Activated naive CD4-positive, alpha-beta T cell treated with anti-CD3 and anti-CD28 coated beads, Interleukin-2, amount 10 ng/mL, durations not matched to agents 7 days and 5 days (primary cell): ENCODE measurements around the gene FAT1.
"Not testable (repeated sequence)": the region's sequence is repeated elsewhere in the genome, so short reads cannot be mapped to it uniquely, and the experiment has no call there.

Experiments
- CTCF ChIA-PET: fragments of 350-600 bp; sonication (Branson Sonifier 250); formaldehyde crosslinking; loops from one replicate; lab custom pipeline; 2021; ENCODE audit warnings: antibody characterized with exemption; lab: Charles Lee
- DNase-seq: peaks from one replicate; pipeline ENCODE4 v3.0.0-alpha.2; 2020
- H3K27ac Mint-ChIP-seq: one replicate; pipeline ENCODE4 v1.8.0; 2021; ENCODE audit warnings: mild to moderate bottlenecking, moderate library complexity, mixed read lengths
- H3K27me3 Mint-ChIP-seq: one replicate; pipeline ENCODE4 v1.8.0; 2021; ENCODE audit warnings: mild to moderate bottlenecking, mixed read lengths
- H3K36me3 Mint-ChIP-seq: one replicate; pipeline ENCODE4 v1.8.0; 2021; ENCODE audit warnings: mixed read lengths
- H3K4me1 Mint-ChIP-seq: one replicate; pipeline ENCODE4 v1.8.0; 2021; ENCODE audit warnings: mixed read lengths
- H3K4me3 Mint-ChIP-seq: one replicate; pipeline ENCODE4 v1.8.0; 2021; ENCODE audit warnings: mild to moderate bottlenecking, moderate library complexity, mixed read lengths
- H3K9me3 Mint-ChIP-seq: one replicate; pipeline ENCODE4 v1.8.0; 2021; ENCODE audit warnings: mixed read lengths

FAT1 gene

DNA sequence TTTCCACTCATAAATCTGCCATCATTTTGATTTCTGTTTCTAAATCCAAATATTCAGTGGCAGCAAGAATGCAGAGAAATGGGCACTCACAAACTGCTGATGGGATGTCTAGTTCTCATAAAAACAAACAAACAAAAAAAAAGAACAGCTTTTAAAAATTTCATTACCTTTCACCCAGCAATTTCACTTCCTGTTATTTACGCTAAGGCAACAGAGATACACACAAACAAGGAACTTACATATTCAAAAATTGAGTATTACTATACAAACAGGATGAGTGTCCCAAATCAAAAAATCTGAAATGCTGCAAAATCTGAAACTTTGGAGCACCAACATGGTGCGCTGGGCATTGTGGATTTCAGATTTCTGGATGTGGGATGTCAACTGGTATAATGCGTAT, 36.4 kb downstream of the FAT1 start:
- no peak overlapping the region for H3K27ac Mint-ChIP-seq
- H3K36me3 Mint-ChIP-seq: no peaks in the 10 kb centered on the region
- H3K9me3 Mint-ChIP-seq: no peaks in the 10 kb centered on the region
- no peak overlapping the region for H3K4me3 Mint-ChIP-seq
- no peak for DNase-seq
- no peaks in the 10 kb centered on the region for H3K4me1 Mint-ChIP-seq
- H3K27me3 Mint-ChIP-seq: no peaks in the 10 kb centered on the region
- CTCF ChIA-PET: no interaction called here

DNA sequence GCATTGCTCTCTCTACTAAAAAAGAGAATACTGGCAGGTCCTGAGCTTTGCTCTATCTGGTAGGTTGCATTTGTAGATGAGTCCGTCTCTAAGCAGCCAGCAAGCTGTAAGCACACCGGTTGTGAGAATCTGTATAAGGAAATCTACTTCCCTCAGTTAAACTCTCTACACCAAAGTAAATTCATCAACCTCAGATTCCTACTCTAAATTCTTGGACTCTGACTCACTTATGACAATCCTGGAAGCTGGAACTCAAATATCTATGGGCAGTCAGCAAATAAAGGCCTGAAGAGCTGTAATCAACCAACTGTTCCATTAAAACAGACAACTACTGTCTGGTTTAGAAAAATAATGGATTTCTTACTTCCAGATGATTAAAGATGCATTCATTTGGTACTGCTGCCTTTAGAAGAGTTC, 37.9 kb downstream of the FAT1 start:
- no peak for DNase-seq
- peaks cover 4% of the 10 kb centered on the region for H3K9me3 Mint-ChIP-seq
- no peaks in the 10 kb centered on the region for H3K36me3 Mint-ChIP-seq
- CTCF ChIA-PET: no interaction called here
- no peaks in the 10 kb centered on the region for H3K27me3 Mint-ChIP-seq
- H3K4me3 Mint-ChIP-seq: no peak overlapping the region
- H3K4me1 Mint-ChIP-seq: no peaks in the 10 kb centered on the region
- no peak overlapping the region for H3K27ac Mint-ChIP-seq

DNA sequence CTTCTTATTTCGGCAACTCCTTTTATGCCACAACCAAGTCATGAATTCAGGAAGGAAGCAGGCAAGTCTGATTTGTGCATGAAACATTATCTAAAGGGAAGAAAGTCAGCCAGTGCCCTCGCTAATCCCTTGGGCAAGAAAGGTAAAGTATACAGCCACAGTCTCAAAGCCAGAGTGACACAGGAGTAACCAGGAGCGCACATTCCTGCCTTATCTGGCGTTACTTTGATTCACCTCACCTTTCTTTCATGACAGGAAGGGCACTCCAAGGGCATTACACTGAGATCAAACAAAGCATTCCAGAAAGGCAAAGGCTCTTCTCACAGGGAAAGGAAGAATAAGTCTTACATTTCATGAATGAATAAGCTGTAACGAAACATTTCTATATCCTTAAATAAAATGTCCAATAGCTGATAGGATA, 38.8 kb downstream of the FAT1 start:
- Mint-ChIP-seq H3K4me1 (no peaks in the 10 kb centered on the region), H3K27me3 (no peaks in the 10 kb centered on the region), H3K36me3 (no peaks in the 10 kb centered on the region), H3K4me3 (no peak overlapping the region), H3K27ac (no peak overlapping the region), H3K9me3 (peaks cover 4% of the 10 kb centered on the region)
- CTCF ChIA-PET: no interaction called here
- no peak for DNase-seq

DNA sequence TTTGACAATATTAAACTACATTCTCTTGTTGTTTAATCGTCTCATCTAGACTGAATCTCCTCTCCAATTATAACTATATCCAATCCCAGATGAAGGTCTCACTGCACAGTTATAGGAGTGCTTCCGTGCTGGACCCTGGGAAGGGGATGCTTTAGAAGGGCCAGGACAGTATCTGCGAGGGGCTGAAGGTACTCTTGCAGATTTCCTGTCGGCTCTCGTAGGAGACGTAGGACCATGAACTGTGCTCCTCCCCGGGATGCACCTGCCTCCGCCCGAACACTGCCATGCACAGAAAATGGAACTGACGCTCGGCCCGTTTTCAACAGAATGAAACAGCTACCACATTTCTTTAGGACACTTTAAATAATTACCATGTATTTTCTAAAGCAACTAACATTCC, 39.4 kb downstream of the FAT1 start:
- Mint-ChIP-seq H3K9me3 (peaks cover 4% of the 10 kb centered on the region), H3K4me3 (no peak overlapping the region), H3K4me1 (no peaks in the 10 kb centered on the region), H3K27me3 (no peaks in the 10 kb centered on the region), H3K27ac (no peak overlapping the region), H3K36me3 (no peaks in the 10 kb centered on the region)
- DNase-seq: no peak
- CTCF ChIA-PET: no interaction called here

DNA sequence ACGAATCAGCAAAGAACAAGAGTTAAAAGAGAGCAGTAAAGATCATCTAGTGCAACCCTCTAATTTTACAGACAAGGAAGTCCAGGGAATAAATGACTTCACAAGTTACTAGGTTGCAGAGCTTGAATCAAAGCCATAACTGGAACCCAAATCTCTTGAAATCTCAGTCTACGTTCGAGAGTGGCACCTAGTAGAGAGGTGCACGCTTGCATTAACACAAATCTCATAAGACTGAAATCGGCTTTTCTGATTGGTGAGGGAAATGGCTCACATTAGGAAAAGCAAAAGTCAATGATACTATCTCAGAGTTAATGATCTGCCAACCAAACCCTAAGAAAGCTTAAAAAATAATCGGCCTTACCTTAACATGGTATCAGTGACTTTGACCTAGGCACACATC, 43.0 kb downstream of the FAT1 start:
- no peak for DNase-seq
- H3K27ac Mint-ChIP-seq: no peak overlapping the region
- CTCF ChIA-PET: no interaction called here
- no peaks in the 10 kb centered on the region for H3K27me3 Mint-ChIP-seq
- peaks cover 4% of the 10 kb centered on the region for H3K9me3 Mint-ChIP-seq
- no peak overlapping the region for H3K4me3 Mint-ChIP-seq
- H3K4me1 Mint-ChIP-seq: no peaks in the 10 kb centered on the region
- H3K36me3 Mint-ChIP-seq: no peaks in the 10 kb centered on the region

DNA sequence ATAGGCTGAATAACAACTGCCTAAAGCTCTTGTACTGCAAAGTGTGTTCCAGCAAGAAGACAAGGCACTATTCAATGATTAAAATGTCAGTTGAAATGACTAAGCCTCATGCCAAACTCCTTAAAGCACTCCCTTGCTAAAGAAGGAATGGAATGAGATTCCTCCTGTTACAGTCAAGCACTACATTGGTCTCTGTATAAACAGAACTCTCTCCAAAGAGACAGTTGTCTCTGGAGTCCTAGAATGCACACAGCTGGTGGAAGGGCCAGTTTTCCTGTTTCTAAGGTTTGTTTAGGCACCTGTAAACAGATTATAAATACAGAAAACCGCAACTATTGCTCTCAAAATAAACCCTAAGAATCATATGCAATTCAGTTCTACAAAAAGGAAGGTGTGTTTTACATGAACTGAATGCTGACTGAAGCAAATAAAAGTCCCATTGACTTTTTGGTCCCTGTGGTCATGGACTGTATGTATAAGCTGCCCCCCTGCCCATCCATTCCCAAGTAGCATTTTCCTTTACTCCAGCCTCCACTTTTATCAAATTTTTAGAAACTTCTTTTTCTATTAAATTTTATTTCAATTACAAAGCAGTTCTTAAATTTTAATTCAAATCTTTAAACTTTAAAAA, 47.0 kb downstream of the FAT1 start:
- Mint-ChIP-seq H3K36me3 (no peaks in the 10 kb centered on the region), H3K9me3 (peaks cover 4% of the 10 kb centered on the region), H3K4me3 (no peak overlapping the region), H3K27ac (no peak overlapping the region), H3K27me3 (no peaks in the 10 kb centered on the region), H3K4me1 (no peaks in the 10 kb centered on the region)
- no peak for DNase-seq
- CTCF ChIA-PET: interaction anchor here (0.7 kb wide), 1 partner anchor 255 kb away, joined by 3 read pairs; no protein-coding TSS in a partner anchor

DNA sequence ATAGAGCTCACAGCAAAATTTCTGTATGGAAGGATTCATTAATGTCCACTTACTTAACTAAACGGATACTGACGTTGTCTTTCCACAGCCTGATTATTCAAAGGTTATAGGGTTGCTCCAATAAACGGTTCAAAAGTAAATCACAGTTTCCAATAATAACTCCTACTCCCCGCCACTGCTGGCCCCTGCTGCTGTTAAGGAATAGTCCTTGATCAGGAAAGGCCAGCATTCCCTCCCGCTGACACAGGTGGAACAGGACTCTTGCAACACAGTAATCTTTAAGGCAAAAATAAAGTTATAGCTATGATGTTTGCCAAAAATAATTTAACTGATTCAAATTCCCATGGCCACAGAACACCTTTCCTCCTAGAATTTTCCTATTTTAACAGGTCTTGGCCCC, 53.9 kb downstream of the FAT1 start:
- Mint-ChIP-seq H3K27me3 (no peaks in the 10 kb centered on the region), H3K4me1 (no peaks in the 10 kb centered on the region), H3K9me3 (no peaks in the 10 kb centered on the region), H3K27ac (no peak overlapping the region), H3K36me3 (no peaks in the 10 kb centered on the region), H3K4me3 (no peak overlapping the region)
- CTCF ChIA-PET: no interaction called here
- no peak for DNase-seq

DNA sequence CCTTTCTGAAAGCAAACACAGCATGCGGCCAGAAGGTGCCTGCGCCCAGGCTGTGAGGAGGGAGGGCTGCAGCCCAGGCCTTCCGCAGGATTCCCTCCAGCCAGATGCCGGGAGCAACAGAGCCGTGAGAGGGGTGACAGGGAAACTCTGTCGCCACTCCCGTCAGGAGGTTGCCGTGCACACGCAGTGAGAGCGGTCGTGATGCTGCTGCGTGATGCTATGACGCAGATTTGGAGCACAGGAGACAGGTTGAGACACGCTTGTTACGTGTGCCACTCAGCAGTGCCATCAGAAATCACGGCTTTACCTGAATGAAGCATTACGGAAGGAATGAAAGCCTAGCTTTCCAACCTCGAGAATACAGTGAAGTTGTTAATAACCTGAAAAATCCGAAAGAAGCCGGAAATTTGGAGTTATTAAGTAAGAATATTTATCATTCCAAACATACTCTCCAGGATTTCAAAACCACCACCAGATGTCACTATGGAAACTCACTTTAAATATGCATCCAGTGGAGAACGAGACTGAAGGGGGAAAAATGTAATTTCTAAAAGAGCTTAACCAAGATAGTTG, 54.4 kb downstream of the FAT1 start:
- no peak overlapping the region for H3K27ac Mint-ChIP-seq

DNA sequence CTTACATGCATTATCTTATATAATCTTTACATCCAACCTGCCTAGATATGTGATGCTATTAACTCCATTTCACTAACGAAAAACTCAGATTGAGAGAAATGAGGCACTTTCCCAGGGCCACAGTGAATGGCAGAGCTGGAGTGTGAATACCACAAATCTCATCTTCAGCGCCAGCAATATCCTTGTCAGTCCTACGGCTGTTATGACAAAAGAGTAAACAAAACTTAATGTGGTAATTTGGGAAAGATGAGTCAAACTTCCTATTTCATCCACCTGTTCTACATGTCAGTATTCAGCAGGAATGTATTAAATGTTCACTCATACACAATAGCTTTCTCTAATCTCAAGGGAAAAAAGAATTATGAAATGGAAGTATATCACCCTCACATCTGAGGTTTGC, 56.9 kb downstream of the FAT1 start:
- Mint-ChIP-seq H3K9me3 (no peaks in the 10 kb centered on the region), H3K4me3 (no peak overlapping the region), H3K27me3 (no peaks in the 10 kb centered on the region), H3K27ac (no peak overlapping the region), H3K4me1 (no peaks in the 10 kb centered on the region), H3K36me3 (no peaks in the 10 kb centered on the region)
- no peak for DNase-seq
- CTCF ChIA-PET: no interaction called here

More for the DNA sequence above, 54.4 kb downstream of the FAT1 start:
- Mint-ChIP-seq H3K4me1 (no peaks in the 10 kb centered on the region), H3K9me3 (no peaks in the 10 kb centered on the region), H3K27me3 (no peaks in the 10 kb centered on the region), H3K36me3 (no peaks in the 10 kb centered on the region), H3K4me3 (no peak overlapping the region)
- no peak for DNase-seq
- CTCF ChIA-PET: no interaction called here

DNA sequence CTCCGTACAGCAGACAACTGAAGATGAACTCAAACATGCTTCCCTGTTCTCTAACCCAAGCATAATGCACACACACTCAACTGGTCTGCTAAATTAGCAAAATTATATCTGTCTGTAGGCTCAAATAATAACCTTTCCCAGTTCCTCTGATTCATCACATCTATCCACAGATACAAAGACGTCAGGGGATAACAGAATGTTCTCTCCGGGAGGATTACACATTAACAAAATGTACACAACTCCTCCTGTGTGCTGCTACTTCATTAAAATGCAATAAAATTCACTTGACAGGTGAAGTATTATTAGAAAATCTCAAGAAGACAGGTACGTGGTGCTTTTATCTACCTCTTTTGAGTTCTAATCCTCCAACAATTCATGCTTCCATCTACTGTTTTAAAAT, 57.4 kb downstream of the FAT1 start:
- no peak for DNase-seq
- no peaks in the 10 kb centered on the region for H3K36me3 Mint-ChIP-seq
- no peak overlapping the region for H3K4me3 Mint-ChIP-seq
- no peaks in the 10 kb centered on the region for H3K27me3 Mint-ChIP-seq
- CTCF ChIA-PET: no interaction called here
- H3K27ac Mint-ChIP-seq: no peak overlapping the region
- H3K9me3 Mint-ChIP-seq: no peaks in the 10 kb centered on the region
- H3K4me1 Mint-ChIP-seq: no peaks in the 10 kb centered on the region

DNA sequence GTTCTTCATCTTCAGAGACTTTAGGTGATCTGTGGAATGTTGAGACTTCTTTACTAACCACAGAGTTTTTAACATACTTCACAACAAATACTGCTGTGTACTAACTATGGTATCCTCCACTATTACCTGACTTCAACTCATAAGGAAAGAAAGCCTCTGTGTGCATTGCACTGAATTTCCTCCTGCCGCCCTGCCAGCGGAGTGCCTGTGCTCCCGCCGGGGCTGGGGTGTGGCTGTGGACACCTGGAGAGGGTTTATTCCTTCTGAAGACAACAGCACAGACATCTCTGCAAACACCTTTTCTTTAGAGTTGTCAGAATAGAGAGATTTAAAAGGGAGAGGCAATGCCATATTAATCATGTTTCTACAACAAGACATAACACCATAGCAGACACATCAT, 63.3 kb downstream of the FAT1 start:
- CTCF ChIA-PET: no interaction called here

DNA sequence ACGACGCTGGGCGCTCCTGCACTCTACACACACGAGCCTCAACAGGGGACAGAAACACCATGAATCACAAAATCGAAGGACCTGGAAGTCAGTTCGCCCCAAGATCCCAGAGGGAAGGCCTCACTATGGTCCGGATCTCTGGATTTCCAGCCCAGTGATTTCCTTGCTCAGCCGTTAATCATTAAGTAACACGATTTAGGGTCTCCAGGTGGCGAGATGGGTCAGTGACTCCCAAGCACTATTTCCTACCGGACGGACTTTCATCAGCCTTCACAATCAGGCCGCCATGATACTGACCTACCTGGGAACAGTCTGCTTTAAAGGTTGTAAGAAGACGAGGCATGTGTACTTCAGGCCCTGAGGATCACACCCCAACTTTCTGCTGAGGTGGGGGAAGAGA, 63.7 kb downstream of the FAT1 start:
- H3K9me3 Mint-ChIP-seq: peaks cover 4% of the 10 kb centered on the region
- H3K4me1 Mint-ChIP-seq: no peaks in the 10 kb centered on the region
- no peak for DNase-seq
- CTCF ChIA-PET: no interaction called here
- no peaks in the 10 kb centered on the region for H3K36me3 Mint-ChIP-seq
- no peaks in the 10 kb centered on the region for H3K27me3 Mint-ChIP-seq
- no peak overlapping the region for H3K27ac Mint-ChIP-seq
- H3K4me3 Mint-ChIP-seq: no peak overlapping the region

More for the DNA sequence above, 63.3 kb downstream of the FAT1 start:
- no peaks in the 10 kb centered on the region for H3K4me1 Mint-ChIP-seq
- no peaks in the 10 kb centered on the region for H3K36me3 Mint-ChIP-seq
- H3K27ac Mint-ChIP-seq: no peak overlapping the region
- no peaks in the 10 kb centered on the region for H3K27me3 Mint-ChIP-seq
- no peak overlapping the region for H3K4me3 Mint-ChIP-seq
- no peak for DNase-seq
- peaks cover 4% of the 10 kb centered on the region for H3K9me3 Mint-ChIP-seq

DNA sequence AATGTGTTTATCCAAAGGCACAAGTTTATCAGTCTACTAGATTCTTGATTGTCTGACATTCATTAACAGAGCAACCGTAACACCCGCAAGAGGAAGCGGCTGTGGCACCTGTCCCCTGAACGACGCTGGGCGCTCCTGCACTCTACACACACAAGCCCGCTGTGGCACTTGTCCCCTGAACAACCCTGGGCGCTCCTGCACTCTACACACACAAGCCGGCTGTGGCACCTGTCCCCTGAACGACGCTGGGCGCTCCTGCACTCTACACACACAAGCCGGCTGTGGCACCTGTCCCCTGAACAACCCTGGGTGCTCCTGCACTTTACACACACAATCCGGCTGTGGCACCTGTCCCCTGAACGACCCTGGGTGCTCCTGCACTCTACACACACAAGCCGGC, 64.2 kb downstream of the FAT1 start:
- H3K4me3 Mint-ChIP-seq, H3K27me3 Mint-ChIP-seq, H3K36me3 Mint-ChIP-seq, H3K9me3 Mint-ChIP-seq, H3K27ac Mint-ChIP-seq, CTCF ChIA-PET, H3K4me1 Mint-ChIP-seq, DNase-seq: not testable (repeated sequence)

DNA sequence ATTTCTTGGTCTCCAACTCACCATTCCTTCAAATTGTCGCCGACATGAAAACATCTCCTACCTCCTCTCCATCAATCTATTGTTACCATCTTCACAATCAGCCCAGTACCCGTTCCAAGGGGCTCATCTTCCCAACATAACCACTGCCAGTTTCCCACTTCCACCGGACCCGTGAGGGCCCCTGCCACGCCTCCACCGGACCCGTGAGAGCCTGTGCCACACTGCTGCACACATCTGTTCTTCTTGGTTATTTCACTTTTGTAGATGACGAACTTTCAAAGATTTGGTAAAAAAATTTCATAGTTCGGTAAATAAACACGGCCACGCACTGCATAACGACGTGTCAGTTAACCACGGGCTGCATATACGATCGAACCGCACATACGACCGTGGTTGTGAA, 65.0 kb downstream of the FAT1 start:
- Mint-ChIP-seq H3K36me3 (no peaks in the 10 kb centered on the region), H3K9me3 (peaks cover 4% of the 10 kb centered on the region), H3K4me3 (no peak overlapping the region), H3K27me3 (no peaks in the 10 kb centered on the region), H3K4me1 (no peaks in the 10 kb centered on the region), H3K27ac (no peak overlapping the region)
- no peak for DNase-seq
- CTCF ChIA-PET: no interaction called here

DNA sequence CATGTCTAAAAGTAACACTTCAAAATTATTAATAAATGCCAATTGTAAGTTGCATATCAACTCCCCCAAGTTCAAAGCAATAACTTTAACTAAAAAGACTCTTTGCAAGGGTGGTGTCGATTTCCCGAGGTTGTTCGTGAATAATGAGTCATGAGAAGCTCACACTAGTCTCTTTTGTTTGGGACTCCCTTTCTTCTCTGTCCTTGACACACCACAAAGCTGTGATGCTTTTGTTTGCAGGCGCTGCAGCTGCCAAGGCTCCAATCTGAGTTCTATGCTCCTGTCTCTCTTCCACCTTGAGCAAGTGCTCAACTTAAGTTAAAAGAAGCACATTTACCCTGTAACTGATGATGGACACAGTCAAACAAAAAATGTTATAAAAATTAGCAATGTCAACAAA, 65.9 kb downstream of the FAT1 start:
- no peak overlapping the region for H3K4me3 Mint-ChIP-seq
- no peaks in the 10 kb centered on the region for H3K36me3 Mint-ChIP-seq
- CTCF ChIA-PET: no interaction called here
- no peak overlapping the region for H3K27ac Mint-ChIP-seq
- H3K4me1 Mint-ChIP-seq: no peaks in the 10 kb centered on the region
- H3K9me3 Mint-ChIP-seq: peaks cover 4% of the 10 kb centered on the region
- no peaks in the 10 kb centered on the region for H3K27me3 Mint-ChIP-seq
- DNase-seq: no peak
